IPS-20b (cell line): ENCODE measurements around the gene TPPP.
"Not testable (repeated sequence)": the region's sequence is repeated elsewhere in the genome, so short reads cannot be mapped to it uniquely, and the experiment has no call there.

Source experiments
- H3K27ac ChIP-seq: one replicate; pipeline ENCODE4 v1.5.1; 2013; ENCODE audit warnings: low read length
- H3K27me3 ChIP-seq: 2 replicates; pipeline ENCODE4 v1.6.1; 2013; ENCODE audit warnings: mild to moderate bottlenecking, low read length, inconsistent platforms; ENCODE audit not compliant: insufficient read depth
- H3K36me3 ChIP-seq: 2 replicates; pipeline ENCODE4 v1.6.1; 2013; ENCODE audit warnings: low read depth, mild to moderate bottlenecking, inconsistent platforms, low read length, moderate library complexity; ENCODE audit not compliant: insufficient read depth
- H3K4me1 ChIP-seq: 2 replicates; pipeline ENCODE4 v1.6.1; 2013; ENCODE audit warnings: mild to moderate bottlenecking, control low read depth, inconsistent platforms, low read length, moderate library complexity; ENCODE audit not compliant: insufficient read depth
- H3K4me3 ChIP-seq: 2 replicates; pipeline ENCODE4 v1.5.1; 2013; ENCODE audit warnings: mild to moderate bottlenecking, low read length, inconsistent platforms
- H3K9ac ChIP-seq: 2 replicates; pipeline ENCODE4 v1.6.1; 2013; ENCODE audit warnings: low read depth, mild to moderate bottlenecking, inconsistent platforms, low read length, moderate library complexity
- H3K9me3 ChIP-seq: 2 replicates; pipeline ENCODE4 v1.6.1; 2013; ENCODE audit warnings: mild to moderate bottlenecking, low read depth, low read length, inconsistent platforms; ENCODE audit not compliant: insufficient read depth

Gene TPPP

GRCh38 chr5:714215-715118 is 21.3 kb upstream of the TPPP start:
- H3K27ac ChIP-seq, H3K9ac ChIP-seq, H3K36me3 ChIP-seq, H3K4me1 ChIP-seq, H3K27me3 ChIP-seq, H3K4me3 ChIP-seq: not testable (repeated sequence)
- peaks cover 11% of the 10 kb centered on the region for H3K9me3 ChIP-seq

DNA sequence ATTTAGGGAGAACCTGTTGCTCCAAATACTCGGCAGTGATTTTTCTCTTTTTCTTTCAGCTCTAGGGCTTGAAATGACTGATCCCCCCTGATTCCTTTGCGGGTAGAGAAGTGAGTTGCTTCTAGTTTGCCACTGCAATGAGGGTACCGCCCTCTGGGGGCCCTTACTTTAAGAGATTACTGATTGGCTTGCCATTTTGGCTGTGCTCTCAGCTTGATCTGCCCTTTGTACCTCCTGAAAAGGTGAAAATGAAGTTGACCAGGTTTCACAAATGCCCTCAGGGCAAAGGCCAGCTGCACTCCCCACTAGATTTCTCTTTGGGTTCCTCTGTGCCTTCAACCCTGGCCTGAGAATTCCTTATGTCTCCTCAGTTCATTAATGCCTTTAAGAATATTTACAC is 20.5 kb upstream of the TPPP start:
- not testable (repeated sequence) for H3K27ac ChIP-seq, H3K36me3 ChIP-seq, H3K27me3 ChIP-seq, H3K9ac ChIP-seq, H3K4me1 ChIP-seq, H3K4me3 ChIP-seq
- H3K9me3 ChIP-seq: peaks cover 16% of the 10 kb centered on the region

DNA sequence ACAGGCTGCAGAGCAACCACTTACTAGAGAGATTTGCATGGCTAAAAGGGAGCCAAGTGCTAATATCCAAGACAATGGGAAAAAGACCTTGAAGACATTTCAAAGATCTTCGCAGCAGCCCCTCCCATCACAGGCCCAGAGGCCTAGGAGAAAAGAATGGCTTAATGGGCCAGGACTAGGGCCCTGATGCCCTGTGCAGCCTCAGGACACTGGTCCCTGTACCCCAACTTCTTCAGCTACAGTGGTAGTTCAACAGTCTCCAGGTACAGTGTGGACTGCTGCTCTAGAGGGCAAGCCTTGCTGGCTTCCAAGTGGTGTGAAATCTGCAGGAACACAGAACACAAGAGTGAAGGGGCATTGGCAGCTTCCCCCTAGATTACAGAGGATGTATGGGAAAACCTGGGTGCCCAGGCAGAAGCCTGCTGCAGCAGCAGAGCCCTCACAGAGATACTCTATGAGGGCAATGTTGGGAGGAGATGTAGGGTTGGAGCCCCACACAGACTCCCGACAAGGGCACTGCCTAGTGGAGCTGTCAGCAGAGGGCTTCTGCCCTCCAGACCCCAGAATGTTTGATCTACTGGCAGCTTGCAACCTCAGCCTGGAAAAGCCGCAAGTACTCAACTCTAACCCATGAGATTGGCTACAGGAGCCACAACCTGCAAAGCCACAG is 15.8 kb upstream of the TPPP start:
- H3K27me3 ChIP-seq, H3K4me3 ChIP-seq, H3K9ac ChIP-seq, H3K4me1 ChIP-seq, H3K27ac ChIP-seq, H3K36me3 ChIP-seq: not testable (repeated sequence)
- H3K9me3 ChIP-seq: peaks cover 16% of the 10 kb centered on the region

DNA sequence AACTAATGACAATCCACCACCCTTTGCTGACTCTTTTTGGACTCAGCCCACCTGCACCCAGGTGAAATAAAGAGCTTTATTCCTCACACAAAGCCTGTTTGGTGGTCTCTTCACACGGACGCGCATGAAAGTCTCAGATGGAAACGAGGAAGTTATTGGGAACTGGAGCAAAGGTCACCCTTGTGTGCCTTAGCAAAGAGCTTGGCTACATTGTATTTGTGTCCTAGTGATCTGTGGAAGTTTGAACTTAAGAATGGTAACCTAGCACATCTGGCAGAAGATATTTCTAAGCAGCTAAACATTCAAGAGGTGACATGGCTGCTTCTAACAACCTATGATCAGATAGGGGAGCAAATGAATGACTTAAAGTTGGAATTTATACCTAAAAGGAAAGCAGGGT is 15.2 kb upstream of the TPPP start:
- not testable (repeated sequence) for H3K27ac ChIP-seq, H3K9ac ChIP-seq, H3K36me3 ChIP-seq, H3K27me3 ChIP-seq, H3K4me3 ChIP-seq, H3K4me1 ChIP-seq
- peaks cover 16% of the 10 kb centered on the region for H3K9me3 ChIP-seq

DNA sequence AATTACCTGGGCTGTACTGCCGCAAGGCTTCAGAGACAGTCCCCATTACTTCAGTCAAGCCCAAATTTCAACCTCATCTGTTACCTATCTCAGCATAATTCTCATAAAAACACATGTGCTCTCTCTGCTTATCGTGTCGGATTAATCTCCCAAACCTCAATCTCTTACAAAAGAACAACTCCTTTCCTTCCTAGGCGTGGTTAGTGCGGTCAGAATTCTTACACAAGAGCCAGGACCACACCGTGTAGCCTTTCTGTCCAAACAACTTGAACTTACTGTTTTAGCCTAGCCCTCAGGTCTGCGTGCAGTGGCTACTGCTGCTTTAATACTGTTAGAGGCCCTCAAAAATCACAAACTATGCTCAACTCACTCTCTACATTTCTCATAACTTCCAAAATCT is 13.0 kb upstream of the TPPP start:
- H3K27ac ChIP-seq, H3K4me3 ChIP-seq, H3K36me3 ChIP-seq, H3K27me3 ChIP-seq, H3K9ac ChIP-seq, H3K4me1 ChIP-seq: not testable (repeated sequence)
- peaks cover 12% of the 10 kb centered on the region for H3K9me3 ChIP-seq

- H3K36me3 ChIP-seq, H3K9ac ChIP-seq, H3K4me3 ChIP-seq, H3K9me3 ChIP-seq, H3K4me1 ChIP-seq, H3K27ac ChIP-seq: not testable (repeated sequence)
- peaks cover 40% of the 10 kb centered on the region for H3K27me3 ChIP-seq
These were observed 3.9 kb upstream of the TPPP start for GRCh38 chr5:696753-697702.

DNA sequence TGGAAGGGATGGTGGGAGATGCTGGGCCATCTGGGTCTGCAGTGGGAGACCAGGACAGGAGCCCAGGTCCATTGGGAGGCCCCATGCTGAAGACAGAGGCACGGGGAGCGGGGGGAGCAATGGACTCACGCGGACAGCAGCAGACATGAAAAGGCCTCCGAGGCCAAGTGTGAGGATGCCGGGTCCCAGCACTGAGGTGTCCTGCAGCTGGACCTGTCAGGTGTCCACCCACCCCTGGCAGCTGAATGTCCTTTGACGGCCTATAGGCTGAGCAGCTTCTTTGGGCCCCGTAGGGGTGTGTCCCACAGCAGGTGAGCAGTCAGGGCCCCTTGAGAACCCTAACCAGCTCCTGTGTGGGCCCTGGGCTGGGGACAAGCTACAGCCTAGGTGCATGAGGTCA is 3.0 kb upstream of the TPPP start:
- peaks cover 44% of the 10 kb centered on the region for H3K27me3 ChIP-seq
- not testable (repeated sequence) for H3K4me1 ChIP-seq

GRCh38 chr5:695475-695874 is 2.3 kb upstream of the TPPP start:
- H3K4me1 ChIP-seq, H3K27ac ChIP-seq, H3K9me3 ChIP-seq, H3K9ac ChIP-seq, H3K36me3 ChIP-seq, H3K4me3 ChIP-seq: not testable (repeated sequence)
- peaks cover 40% of the 10 kb centered on the region for H3K27me3 ChIP-seq

More for the DNA sequence above, 3.0 kb upstream of the TPPP start:
- H3K4me3 ChIP-seq, H3K9me3 ChIP-seq, H3K9ac ChIP-seq, H3K27ac ChIP-seq, H3K36me3 ChIP-seq: not testable (repeated sequence)

GRCh38 chr5:694042-694431 is 885 bp upstream of the TPPP start:
- H3K9ac ChIP-seq, H3K36me3 ChIP-seq, H3K27ac ChIP-seq, H3K4me3 ChIP-seq, H3K4me1 ChIP-seq, H3K9me3 ChIP-seq: not testable (repeated sequence)
- H3K27me3 ChIP-seq: peaks cover 32% of the 10 kb centered on the region

DNA sequence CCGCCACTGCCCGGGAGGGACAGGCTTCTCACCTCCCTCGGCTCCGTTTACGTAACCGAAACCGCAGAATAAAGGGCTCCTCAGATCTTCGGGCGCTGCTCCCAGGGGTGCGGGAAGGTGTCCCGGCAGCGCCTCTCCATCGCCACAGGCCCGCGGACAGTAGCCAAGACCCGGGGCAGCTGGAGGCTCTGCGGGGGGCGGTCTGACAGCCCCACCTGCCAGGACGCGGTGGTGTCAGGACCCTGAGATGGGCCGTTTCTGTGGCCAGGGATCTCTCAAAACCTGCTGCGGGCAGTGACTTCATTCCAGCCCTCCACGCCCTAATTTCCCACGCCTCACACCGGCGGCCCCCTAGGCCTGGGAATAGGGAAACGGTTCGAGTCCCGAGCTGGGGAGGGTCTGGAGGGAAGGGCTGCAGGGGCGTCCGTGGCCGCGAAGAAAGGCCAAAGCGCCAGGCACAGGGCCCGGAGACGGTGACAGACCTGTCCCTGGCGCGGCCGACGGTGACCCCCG is 567 bp downstream of the TPPP start:
- not testable (repeated sequence) for H3K4me3 ChIP-seq, H3K9ac ChIP-seq, H3K4me1 ChIP-seq, H3K27ac ChIP-seq, H3K9me3 ChIP-seq, H3K36me3 ChIP-seq
- H3K27me3 ChIP-seq: peaks cover 22% of the 10 kb centered on the region

GRCh38 chr5:691817-692528 is 1.2 kb downstream of the TPPP start:
- no peaks in the 10 kb centered on the region for H3K9me3 ChIP-seq
- no peak overlapping the region for H3K4me3 ChIP-seq
- H3K27me3 ChIP-seq: peaks cover 18% of the 10 kb centered on the region
- H3K36me3 ChIP-seq: no peaks in the 10 kb centered on the region
- no peaks in the 10 kb centered on the region for H3K4me1 ChIP-seq
- no peak overlapping the region for H3K27ac ChIP-seq
- H3K9ac ChIP-seq: no peak overlapping the region
